Kasumi-1 (cell line): ENCODE measurements around the gene PRRG2.

ENCODE experiments used
- DNase-seq, 2 experiments: peaks; one replicate each; lab custom pipeline; 2025; lab: John Stamatoyannopoulos, UW

The PRRG2 gene

GRCh38 chr19:49581007-49581508 lies at the start of gene PRRG2:
TSS of gene PRRG2 (plus strand) at chr19:49581316. CDS start at chr19:49583220, 1,904 bp downstream.
- no peak for DNase-seq

- DNase-seq: peak in 1 of 2 experiments; percentile 12
Measured at GRCh38 chr19:49533551-49534488, 47.3 kb upstream of the PRRG2 start.

DNA sequence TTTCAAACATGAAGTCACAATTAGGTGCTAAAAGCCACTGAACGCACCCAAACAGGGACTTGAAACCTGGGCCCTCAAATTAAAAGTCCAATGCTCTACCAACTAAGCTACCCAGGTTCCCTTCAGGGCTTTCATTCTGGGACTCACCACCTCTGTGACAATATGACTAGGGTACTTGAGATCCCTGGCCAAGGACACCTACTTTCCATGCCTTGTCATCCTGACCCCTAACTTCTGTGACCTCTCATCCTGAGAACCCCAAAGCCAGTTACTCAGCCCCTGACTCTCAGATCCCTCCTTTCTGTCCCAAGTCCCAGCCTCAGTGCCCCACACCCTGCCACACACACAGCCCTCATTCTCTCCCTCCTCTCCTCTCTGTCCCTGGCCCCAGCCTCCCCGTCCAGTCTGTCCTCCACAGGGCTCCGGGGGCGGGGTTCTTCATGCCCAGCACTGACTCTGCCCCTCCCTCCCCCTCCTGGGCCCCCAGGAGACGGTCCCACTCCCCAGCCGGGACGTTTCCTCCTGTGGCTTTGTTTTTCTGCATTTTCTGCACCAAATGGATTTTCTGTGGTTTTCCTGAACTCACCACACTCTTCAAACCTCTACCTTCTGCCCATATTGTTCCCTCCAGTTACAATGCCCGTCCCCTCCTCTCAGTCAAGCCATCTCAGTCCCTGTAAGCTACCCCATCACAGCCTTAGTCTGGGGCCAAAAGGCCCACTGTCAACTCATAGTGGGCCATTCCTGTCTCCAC lies 46.3 kb upstream of the PRRG2 start:
- peak; percentile 43 to 69 for DNase-seq

DNA sequence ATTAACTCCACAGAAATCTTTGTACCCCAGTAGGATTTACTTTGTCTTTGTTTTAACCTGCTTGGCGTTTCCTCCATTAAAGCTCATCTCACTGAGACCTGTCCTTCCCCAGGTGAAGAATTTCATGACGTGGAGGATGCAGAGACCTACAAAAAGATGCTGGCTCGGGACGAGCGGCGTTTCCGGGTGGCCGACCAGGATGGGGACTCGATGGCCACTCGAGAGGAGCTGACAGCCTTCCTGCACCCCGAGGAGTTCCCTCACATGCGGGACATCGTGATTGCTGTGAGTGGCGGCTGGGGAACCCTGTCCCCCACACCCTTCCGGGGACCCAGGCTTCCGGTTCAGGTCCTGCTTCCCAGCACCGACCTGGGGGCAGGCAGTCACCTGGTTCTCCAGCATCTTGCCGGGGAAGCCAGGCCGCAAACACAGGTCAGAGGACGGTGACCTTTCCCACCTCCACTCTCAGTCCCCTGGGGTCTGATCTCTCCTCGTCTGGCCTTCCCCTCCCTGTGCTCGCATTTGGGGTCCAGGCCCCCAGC lies 44.1 kb upstream of the PRRG2 start:
- DNase-seq: no peak

GRCh38 chr19:49538643-49539042 lies 42.5 kb upstream of the PRRG2 start:
- DNase-seq: no peak

GRCh38 chr19:49539192-49539952 lies 41.7 kb upstream of the PRRG2 start:
- no peak for DNase-seq

DNA sequence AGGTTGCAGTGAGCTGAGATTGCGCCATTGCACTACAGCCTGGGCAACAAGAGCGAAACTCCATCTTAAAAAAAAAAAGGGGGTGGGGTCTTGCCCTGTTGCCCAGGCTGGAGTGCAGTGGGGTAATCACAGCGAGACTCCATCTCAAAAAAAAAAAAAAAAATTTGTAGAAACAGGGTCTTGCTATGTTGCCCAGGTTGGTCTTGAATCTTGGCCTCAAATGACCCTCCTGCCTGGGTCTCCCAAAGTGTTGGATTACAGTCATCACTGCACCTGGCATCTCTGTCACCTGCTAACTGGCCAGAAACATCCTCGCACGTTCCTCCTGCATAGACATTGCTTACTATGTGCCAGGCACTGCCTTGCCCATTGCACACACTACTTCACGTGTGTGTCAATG lies 39.2 kb upstream of the PRRG2 start:
- DNase-seq: no peak

- DNase-seq: no peak
Measured at GRCh38 chr19:49542446-49542845, 38.7 kb upstream of the PRRG2 start.

GRCh38 chr19:49543032-49543431 lies 38.1 kb upstream of the PRRG2 start:
- no peak for DNase-seq

DNA sequence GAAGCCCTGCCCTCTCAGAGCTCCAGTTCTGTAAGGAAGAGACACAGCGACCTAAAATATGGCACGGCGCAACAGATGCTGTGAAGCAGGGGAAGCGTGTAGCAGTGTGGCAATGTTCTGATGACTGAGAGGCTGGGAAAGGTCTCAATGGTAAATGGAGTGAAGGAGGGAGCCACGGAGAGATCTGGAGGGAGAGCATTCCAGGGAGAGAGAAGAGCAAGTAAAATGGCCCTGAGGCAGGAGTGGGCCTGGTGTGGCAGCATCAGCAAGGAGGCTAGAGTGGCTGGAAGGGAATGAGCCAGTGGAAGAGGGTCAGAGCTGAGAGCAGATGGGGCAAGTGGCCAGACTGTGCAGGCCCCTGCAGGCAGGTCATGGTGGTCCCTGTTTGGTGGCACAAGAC lies 37.0 kb upstream of the PRRG2 start:
- DNase-seq: no peak

DNA sequence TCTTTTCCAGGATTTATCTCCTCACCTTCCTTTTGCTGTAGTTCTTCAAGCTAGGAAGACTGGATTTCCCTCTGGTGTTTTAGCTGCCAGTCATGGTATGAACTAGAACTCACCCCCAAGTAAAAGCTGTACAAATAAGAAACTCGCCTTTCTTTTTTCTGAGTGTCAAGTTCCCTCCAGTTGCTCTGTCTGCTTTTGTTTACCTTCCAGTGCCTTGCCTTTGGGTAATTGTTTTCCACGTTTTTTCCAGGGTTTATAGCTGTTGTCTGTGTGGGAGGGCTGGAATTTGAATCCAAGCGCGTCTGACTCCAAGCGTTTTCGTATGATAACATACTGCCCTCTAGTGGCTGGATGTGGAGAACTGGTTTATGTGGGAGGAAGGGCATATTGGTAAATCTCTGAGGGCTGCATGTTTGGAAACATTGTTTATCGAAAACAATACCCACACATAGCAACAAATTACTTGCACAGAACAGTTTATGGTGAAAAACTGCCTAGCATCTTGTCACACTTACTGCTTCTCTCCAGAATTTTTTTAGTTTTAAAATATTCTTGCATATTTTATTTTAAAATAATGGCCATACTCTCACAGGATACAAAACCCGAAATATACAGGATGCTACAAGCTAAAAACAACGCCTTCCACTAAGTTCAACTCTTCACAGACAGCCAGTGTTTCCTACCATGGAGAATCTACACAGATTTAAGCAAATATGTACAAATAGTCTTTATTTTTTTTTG lies 34.1 kb upstream of the PRRG2 start:
- DNase-seq: peak; percentile 90 to 92

DNA sequence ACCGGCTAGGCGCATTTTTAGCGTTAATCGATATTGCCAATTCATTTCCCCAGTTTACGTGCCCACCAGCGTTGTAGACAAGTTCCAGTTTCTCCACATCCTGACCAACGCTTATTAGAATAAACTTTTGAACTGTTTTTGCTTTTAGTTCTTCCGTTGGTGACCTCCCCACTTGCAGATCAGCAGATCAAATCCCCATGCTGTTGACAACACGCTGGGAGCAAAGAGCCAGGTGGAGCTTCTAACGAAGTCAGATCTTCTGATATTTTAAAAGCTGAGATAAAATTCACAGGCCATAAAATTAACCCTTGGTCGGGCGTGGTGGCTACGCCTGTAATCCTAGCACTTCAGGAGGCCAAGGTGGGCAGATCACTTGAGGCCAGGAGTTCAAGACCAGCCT lies 32.1 kb upstream of the PRRG2 start:
- DNase-seq: no peak

DNA sequence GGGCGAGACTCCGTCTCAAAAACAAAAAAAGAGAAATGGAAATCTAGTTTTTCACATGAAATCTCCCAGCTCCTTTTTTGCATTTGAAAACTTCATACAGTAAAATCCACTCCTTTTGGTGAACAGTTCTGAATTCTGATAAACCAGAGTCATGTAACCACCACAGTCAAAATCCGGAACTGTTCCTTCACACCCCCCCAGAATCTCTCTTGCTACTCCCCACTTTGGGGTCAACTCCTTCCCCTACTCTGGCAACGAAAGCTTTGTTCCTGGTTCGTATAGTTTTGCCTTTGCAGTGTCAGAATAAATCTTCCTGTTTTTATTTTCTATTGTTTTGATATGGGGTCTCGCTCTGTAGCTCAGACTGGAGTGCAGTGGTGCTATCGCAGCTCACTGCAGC lies 29.6 kb upstream of the PRRG2 start:
- no peak for DNase-seq

- no peak for DNase-seq
Measured at GRCh38 chr19:49552749-49553148, 28.4 kb upstream of the PRRG2 start.

DNA sequence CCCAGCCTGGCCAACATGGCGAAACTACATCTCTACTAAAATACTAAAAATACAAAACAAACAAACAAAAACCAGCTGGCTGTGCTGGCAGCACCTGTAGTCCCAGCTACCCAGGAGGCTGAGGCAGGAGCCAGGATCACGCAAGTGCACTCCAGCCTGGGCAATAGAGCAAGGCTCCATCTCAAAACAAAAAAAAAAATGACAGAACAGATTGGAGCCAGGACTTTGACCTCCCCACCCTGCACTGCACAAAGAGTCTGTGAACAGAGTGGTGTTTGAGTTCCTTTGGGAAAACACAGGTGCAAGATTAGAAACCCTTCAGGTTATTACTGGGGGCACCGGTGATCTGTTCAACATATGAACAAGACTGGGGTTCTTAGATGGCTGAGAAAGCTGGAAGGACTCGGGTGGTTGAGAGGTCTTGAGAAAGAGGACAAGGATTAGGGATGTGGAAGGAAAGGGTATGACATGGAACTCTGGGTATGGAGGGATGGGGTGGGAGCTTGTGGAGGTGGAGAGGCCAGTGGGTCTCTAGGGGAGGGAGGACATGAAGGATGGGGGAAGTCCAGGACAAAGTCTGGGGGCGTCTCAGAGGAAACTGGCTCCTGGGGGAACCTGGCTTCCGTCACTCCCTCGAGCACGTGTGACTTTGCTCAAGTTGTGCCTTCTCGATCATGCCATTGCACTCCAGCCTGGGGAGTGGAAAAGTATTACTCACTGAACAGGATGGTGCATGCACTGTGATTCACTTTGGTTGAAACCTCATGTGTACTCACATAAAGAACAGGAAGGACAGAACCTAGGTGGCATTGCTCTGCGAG lies 27.5 kb upstream of the PRRG2 start:
- no peak for DNase-seq

DNA sequence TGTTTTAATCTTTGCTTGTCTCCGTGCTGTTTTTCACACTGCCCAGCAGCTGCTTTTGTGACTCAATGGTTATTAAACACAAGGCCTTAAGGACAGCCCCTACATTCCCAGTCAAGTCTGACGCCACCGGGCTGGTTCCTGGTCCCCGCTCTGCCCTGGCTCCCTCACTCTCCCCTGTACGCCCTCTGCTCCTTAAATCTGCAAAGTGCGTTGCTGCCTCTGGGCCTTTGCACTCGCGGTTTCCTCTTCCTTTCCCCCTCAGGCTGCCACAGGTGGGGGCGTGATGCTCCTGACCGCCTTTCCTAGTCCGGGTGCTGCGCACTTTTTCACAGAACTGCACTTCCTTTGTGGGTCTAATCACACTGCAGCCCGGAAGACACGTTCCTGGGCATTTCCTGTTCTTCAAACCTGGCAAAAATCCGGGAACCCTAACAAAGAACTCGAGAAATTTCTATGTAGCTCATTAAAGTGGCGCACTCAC lies 26.4 kb upstream of the PRRG2 start:
- DNase-seq: peak; percentile 24 to 60

GRCh38 chr19:49555600-49556411 lies 25.3 kb upstream of the PRRG2 start:
- DNase-seq: peak; percentile 37 to 45

DNA sequence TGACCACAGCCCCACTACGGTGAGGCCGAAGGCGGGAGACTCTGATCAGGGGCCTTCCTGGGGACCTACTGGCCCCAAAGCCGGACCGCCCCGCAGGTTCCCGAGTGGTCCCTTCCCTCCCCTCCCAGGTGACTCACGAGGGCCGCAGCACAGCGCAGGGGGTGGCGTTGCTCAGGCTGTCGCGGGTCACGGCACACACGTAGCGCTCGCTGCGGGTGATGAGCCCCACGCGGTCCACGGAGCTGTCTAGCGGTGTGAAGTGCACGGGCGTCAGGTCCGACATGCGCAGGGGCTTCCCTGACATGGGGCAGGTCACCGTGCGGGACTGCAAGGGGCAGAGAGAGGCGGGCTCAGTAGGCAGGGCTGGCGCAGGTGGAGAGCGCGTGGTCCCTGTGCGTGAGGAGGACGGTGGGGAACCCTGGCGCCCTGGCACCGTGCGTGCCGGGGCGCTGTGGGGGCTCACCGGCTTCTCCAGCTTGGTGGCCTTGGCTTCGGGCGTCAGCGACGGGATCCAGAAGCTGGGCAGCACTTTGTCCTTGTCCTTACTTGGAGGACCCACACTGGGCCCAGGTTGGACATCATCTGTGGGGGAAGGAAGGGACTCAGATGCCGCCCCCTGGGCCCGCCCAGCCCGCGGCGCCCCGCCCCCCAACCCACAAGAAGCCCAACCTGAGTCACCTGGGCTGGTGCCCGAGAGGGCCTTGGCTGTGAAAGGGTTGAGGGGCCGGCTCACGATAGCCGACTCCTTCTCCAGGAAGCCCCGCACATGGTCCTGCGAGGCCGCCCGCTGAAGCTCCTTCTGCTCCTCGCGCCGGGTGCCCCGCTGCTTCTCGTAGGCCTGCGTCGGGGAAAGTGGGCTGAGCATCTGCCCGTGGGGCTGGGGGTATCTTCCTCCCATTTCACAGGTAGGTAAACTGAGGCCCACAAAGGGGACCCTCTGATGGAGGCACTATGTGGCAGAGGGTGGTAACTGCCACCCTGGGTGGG lies 24.4 kb upstream of the PRRG2 start:
- DNase-seq: no peak
